CD4-positive, alpha-beta T cell treated with Interleukin-15 for 4 hours (primary cell): Measurements from ENCODE around the gene MYL10.

ENCODE experiments used
- DNase-seq: peaks from one replicate; pipeline ENCODE4 v3.0.0-alpha.2; 2020; ENCODE audit warnings: low spot score

Gene MYL10

GRCh38 chr7:101596898-101597297 is 32.2 kb downstream of the MYL10 start:
- DNase-seq, result no peak

GRCh38 chr7:101595766-101596537 is 33.1 kb downstream of the MYL10 start:
- DNase-seq, result no peak

GRCh38 chr7:101595246-101595645 is 33.9 kb downstream of the MYL10 start:
- no peak for DNase-seq

GRCh38 chr7:101594790-101595189 is 34.3 kb downstream of the MYL10 start:
- no peak for DNase-seq

- no peak for DNase-seq
Observed at GRCh38 chr7:101593556-101593955, 35.5 kb downstream of the MYL10 start.

- DNase-seq, result no peak
Observed at GRCh38 chr7:101591504-101591903, 37.6 kb downstream of the MYL10 start.

GRCh38 chr7:101590663-101591435 is 38.2 kb downstream of the MYL10 start:
- no peak for DNase-seq

GRCh38 chr7:101589976-101590662 is 39.0 kb downstream of the MYL10 start:
- DNase-seq, result no peak

GRCh38 chr7:101589052-101589451 is 40.0 kb downstream of the MYL10 start:
- no peak for DNase-seq

GRCh38 chr7:101588131-101588935 is 40.8 kb downstream of the MYL10 start:
- no peak for DNase-seq

GRCh38 chr7:101586906-101587677 is 42.0 kb downstream of the MYL10 start:
- DNase-seq, result no peak

- no peak for DNase-seq
Observed at GRCh38 chr7:101586078-101586905, 42.8 kb downstream of the MYL10 start.

- no peak for DNase-seq
Observed at GRCh38 chr7:101582971-101583370, 46.1 kb downstream of the MYL10 start.

- no peak for DNase-seq
Observed at GRCh38 chr7:101581891-101582290, 47.2 kb downstream of the MYL10 start.

- DNase-seq, result no peak
Observed at GRCh38 chr7:101580596-101580995, 48.5 kb downstream of the MYL10 start.

- no peak for DNase-seq
Observed at GRCh38 chr7:101578552-101578951, 50.5 kb downstream of the MYL10 start.

GRCh38 chr7:101576998-101577397 is 52.1 kb downstream of the MYL10 start:
- no peak for DNase-seq

- no peak for DNase-seq
Observed at GRCh38 chr7:101575721-101576120, 53.4 kb downstream of the MYL10 start.

GRCh38 chr7:101575168-101575567 is 53.9 kb downstream of the MYL10 start:
- DNase-seq, result no peak

GRCh38 chr7:101572156-101572555 is 56.9 kb downstream of the MYL10 start:
- no peak for DNase-seq
